ENCODE measurements around the gene TMTC2. TPM values are rescaled to one million over a fixed set of nuclear protein-coding genes. Genes with fewer than 3 reads are reported as not detected.

Gene TMTC2
- total RNA-seq, 4 donors from 2014 or later = 6.5 to 11.3 (median 8.9) TPM

DNA sequence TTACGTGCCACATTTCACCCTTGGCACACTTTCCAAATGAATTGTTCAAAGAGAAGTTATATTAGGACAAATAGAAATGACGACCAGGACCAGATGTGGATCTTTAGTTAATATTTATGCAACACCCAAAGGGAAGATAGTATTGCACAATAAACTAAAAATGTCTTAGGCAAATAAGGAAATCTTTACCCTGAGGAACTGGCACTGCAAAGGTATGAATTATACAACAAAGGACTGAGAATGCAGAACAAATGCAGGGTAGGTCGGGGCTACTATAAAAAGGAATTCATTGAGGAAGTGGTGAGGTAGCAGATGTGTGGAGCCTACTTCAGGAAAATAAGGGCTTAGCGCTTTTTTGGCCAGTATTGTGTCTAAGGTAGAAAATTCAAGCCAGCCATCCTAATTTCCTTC is 3.9 kb upstream of the TMTC2 start:
- TF ChIP-seq, protein P1, sequence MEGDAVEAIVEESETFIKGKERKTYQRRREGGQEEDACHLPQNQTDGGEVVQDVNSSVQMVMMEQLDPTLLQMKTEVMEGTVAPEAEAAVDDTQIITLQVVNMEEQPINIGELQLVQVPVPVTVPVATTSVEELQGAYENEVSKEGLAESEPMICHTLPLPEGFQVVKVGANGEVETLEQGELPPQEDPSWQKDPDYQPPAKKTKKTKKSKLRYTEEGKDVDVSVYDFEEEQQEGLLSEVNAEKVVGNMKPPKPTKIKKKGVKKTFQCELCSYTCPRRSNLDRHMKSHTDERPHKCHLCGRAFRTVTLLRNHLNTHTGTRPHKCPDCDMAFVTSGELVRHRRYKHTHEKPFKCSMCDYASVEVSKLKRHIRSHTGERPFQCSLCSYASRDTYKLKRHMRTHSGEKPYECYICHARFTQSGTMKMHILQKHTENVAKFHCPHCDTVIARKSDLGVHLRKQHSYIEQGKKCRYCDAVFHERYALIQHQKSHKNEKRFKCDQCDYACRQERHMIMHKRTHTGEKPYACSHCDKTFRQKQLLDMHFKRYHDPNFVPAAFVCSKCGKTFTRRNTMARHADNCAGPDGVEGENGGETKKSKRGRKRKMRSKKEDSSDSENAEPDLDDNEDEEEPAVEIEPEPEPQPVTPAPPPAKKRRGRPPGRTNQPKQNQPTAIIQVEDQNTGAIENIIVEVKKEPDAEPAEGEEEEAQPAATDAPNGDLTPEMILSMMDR (IDR thresholded peaks at IDR 0.05; ENCODE audit: low read depth) = no peak

DNA sequence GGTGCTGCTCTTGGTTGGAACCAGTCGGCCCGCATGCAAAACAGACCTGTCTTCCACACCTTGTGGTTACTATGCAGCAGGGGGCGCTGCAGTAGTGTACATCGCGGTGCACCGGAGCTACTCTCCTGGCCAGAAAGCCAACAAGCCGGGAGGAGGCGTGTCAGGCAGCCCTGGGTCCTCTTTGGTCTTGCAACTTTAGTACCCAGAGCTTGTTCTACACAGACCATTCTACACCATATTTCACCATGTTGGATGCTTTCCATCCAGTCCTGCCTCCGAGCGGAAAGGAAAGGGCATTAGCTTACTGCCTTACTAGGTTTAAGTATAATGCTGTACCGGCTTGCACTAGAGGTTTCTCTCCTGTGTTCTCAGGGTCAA is 927 bp upstream of the TMTC2 start:
- TF ChIP-seq, protein P1 (IDR thresholded peaks at IDR 0.05; ENCODE audit: low read depth) = no peak

DNA sequence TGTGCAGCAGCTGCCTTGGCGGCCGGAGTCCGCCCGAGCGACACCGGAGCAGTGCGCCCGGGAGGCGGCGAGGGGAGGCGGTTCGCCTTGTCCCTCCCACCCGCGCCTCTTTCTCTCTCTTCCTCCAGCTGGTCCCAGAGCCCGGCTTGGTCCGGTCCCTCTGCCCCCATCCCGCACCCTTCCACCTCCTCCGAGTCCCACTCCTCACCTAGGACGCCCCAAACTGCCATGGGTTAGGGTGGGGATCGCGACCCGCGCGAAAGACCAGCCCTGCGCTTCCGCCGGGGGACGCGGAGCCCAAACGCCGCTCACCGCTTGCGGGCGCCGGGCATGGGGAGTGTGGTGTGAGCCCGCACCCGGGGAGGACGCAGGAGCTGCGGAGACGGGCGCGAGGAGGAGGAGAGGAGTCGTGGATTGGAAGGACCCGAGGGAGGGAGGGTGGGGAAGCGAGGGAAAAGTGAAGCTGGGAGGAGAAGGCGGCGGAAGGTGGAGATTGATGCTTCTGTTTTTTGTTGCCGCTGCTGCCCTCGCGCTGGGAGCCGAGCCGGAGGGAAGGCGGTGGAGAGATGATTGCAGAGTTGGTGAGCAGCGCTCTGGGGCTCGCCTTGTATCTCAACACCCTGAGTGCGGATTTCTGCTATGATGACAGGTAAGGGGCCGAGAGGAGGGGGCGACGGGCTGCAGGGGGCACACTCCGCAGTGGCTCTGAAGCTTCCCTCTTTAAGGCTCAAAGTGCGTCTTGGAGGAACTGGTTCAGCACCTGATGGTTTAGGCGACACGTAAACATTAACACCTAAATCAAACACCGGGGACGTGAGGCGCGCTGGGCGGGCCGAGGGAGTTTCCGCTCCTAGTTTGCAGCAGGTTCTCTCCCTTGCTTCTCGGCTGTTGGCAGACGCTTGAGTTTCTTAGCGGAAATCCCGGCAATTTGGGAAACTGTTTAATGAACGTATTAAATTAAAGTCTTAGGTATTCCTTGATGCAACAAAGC is 610 bp downstream of the TMTC2 start:
- TF ChIP-seq, protein P1 (IDR thresholded peaks at IDR 0.05; ENCODE audit: low read depth) = no peak

DNA sequence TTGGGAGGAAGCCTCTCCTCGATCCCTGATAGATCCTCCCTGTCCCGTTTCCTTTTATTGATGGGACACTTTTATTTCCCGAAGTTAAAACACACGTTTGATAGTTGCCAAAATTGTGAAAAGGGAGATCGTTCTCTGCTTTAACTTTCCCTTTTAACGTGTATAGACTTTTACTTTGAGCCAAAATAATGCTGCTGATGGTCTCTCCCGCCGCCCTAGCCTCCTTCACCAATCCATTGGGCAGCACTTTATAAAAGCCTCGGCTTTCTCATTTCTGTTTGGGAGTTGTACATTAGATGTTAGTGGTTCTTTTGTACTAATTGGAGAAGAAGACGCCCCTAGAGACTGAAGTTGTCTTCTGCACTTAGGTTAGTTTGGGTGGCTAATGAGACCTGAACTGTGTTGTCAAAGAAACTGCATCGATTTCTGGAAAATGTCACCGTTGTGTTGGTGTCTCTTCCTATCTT is 1.4 kb downstream of the TMTC2 start:
- TF ChIP-seq, protein P1 (IDR thresholded peaks at IDR 0.05; ENCODE audit: low read depth) = no peak

DNA sequence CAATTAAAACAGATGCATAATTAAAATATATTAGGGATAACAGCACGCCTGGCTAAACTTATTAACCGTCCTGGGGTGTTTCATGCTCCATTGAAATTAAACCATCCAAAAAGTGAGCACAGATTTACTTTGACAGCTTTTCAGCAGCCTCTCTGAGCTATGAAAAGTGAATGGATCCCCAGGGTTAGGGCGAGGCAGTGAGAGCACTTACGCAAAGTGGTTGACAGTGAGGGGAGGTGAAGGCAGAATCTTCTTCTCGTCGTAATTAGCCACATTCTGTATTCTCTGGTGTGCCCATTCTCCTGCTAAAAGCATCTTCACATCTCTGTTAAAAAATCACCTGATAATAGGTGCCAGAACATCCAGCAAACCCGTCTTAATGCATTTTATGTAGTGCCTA is 1.9 kb downstream of the TMTC2 start:
- TF ChIP-seq, protein P1 (IDR thresholded peaks at IDR 0.05; ENCODE audit: low read depth) = no peak

DNA sequence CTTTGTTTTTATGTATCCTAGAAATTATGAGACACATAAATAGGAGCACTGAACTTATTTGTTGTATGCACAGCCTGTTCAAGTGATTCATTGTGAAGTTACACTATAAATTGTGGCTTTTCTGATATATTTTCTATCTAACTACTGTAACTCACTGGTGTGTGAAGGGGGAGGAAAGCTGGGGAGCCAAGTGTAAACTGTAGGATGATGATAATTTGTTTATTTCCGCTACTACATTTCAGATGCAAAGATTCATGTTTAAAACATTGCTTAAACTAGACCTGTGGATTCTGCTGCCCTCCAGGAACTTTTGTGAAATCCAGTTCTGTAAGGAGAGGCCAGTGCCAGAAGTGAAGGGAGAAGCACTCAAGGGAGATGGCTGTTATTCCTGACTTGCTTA is 3.3 kb downstream of the TMTC2 start:
- TF ChIP-seq, protein P1 (IDR thresholded peaks at IDR 0.05; ENCODE audit: low read depth) = no peak

DNA sequence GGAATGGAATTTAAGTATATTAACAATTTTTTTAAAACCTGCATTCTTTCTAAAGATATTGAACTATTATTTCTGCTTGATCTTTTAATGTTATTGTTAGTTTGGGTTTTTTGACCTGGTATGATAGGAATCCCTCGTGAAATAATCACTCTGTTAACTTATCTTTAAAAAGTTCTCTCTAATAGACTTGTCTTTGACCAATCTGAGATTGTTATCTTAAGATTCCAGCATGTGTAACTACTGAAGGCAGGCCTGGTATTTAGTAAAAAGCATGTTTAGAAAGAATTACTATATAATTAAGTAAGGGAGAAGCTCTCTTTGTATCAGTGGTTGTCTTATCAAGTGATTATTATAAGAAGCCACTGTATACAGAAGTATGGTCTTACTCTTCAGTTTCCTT is 4.8 kb downstream of the TMTC2 start:
- TF ChIP-seq, protein P1 (IDR thresholded peaks at IDR 0.05; ENCODE audit: low read depth) = no peak

Data from subcutaneous adipose tissue (tissue), 4 donors.